Body of pancreas (tissue), 4 donors: ENCODE measurements around the gene SLC51B.

Experiments used
- POLR2A ChIP-seq, 3 donors: fragments of 450-650 bp; IDR thresholded peaks; one replicate each; pipeline ENCODE4 v1.6.1; 2016; ENCODE audit warnings: antibody characterized with exemption in 3 of 3, mild to moderate bottlenecking in 2 of 3
- TF ChIP-seq, protein P1 (sequence below), 7 experiments: fragments of 450-650 bp in 4 of 7; fragments of 200-600 bp in 3 of 7; sonication (generic) in 3 of 7; IDR thresholded peaks; one replicate each; pipeline ENCODE4 v1.5.1; 2016 to 2019; ENCODE audit warnings: antibody characterized with exemption in 7 of 7

DNA sequence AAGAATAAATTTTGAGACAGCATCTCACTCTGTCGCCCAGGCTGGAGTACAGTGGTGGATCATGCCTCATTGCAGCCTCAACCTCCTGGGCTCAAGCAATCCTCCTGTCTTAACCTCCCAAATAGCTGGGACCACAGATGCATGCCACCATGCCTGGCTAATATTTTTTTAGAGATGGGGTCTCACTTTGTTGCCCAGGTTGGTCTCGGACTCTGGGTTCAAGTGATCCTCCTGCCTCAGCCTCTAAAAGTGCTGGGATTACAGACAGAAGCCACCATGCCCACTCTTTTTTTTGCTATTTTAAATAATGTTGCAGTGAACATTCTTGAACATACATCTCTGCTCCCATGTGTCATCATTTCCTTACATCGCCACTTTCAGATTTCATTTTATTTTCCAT, 6.8 kb upstream of the SLC51B start:
- TF ChIP-seq POLR2A (IDR thresholded peaks at IDR 0.05), result no peak
- TF ChIP-seq, protein P1, sequence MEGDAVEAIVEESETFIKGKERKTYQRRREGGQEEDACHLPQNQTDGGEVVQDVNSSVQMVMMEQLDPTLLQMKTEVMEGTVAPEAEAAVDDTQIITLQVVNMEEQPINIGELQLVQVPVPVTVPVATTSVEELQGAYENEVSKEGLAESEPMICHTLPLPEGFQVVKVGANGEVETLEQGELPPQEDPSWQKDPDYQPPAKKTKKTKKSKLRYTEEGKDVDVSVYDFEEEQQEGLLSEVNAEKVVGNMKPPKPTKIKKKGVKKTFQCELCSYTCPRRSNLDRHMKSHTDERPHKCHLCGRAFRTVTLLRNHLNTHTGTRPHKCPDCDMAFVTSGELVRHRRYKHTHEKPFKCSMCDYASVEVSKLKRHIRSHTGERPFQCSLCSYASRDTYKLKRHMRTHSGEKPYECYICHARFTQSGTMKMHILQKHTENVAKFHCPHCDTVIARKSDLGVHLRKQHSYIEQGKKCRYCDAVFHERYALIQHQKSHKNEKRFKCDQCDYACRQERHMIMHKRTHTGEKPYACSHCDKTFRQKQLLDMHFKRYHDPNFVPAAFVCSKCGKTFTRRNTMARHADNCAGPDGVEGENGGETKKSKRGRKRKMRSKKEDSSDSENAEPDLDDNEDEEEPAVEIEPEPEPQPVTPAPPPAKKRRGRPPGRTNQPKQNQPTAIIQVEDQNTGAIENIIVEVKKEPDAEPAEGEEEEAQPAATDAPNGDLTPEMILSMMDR (IDR thresholded peaks at IDR 0.05), result no peak
